SK-N-SH (cell line): Measurements from ENCODE around the gene PCBP3. TPM values are rescaled to one million over a fixed set of nuclear protein-coding genes. Genes with fewer than 3 reads are reported as not detected.

Experiments used
- CTCF ChIA-PET: fragments of 300-600, 350-600 bp; formaldehyde crosslinking; extraction: SDS; loops from one replicate; lab custom pipeline; 2021; lab: Yijun Ruan, JAX
- POLR2A ChIA-PET: fragments of 350-600 bp; sonication (Branson Sonifier 250); formaldehyde crosslinking; extraction: SDS; loops from one replicate; lab custom pipeline; 2020; ENCODE audit warnings: antibody characterized with exemption, inconsistent platforms; lab: Yijun Ruan, JAX
- DNase-seq: peaks from one replicate; pipeline ENCODE4 v3.0.0; 2012
- H2AFZ ChIP-seq: fragments of 200-600 bp; sonication (generic); 2 replicates; pipeline ENCODE4 v1.8.1; 2016; ENCODE audit warnings: antibody characterized with exemption, mild to moderate bottlenecking, low read depth
- H3F3A ChIP-seq: fragments of 200-600 bp; sonication (generic); replicated peaks from 2 replicates; pipeline ENCODE3; 2016; ENCODE audit warnings: antibody characterized with exemption, mild to moderate bottlenecking; ENCODE audit not compliant: insufficient read depth
- H3K27ac ChIP-seq, 2 experiments: fragments of 200-500 bp in 1 of 2; fragments of 200-600 bp in 1 of 2; sonication (Bioruptor generic) in 1 of 2; sonication (generic), shearing (Covaris generic) in 1 of 2; 2 replicates each; pipeline versions ENCODE4 v1.5.1 to v1.6.1; 2014 to 2016; ENCODE audit warnings: low read depth in 2 of 2, inconsistent platforms in 1 of 2, low read length in 1 of 2, mild to moderate bottlenecking in 1 of 2, mixed read lengths in 1 of 2
- H3K27me3 ChIP-seq: fragments of 200-600 bp; sonication (generic), shearing (Covaris generic); 2 replicates; pipeline ENCODE4 v1.6.1; 2016; ENCODE audit warnings: mixed run types; ENCODE audit not compliant: insufficient read depth
- H3K36me3 ChIP-seq, 2 experiments: fragments of 200-500 bp in 1 of 2; fragments of 200-600 bp in 1 of 2; sonication (Bioruptor generic) in 1 of 2; sonication (generic) in 1 of 2; replicated peaks in 1 of 2; 2 replicates each; pipeline versions ENCODE3 to v1.5.1; 2014 to 2016; ENCODE audit warnings: low read length in 1 of 2, mild to moderate bottlenecking in 1 of 2; ENCODE audit not compliant: insufficient read depth in 2 of 2, control insufficient read depth in 1 of 2
- H3K4me1 ChIP-seq, 2 experiments: fragments of 200-500 bp in 1 of 2; fragments of 200-600 bp in 1 of 2; sonication (Bioruptor generic) in 1 of 2; sonication (generic), shearing (Covaris generic) in 1 of 2; 2 replicates each; pipeline versions ENCODE4 v1.5.1 to v1.6.1; 2014 to 2016; ENCODE audit warnings: low read depth in 1 of 2, low read length in 1 of 2, mixed run types in 1 of 2; ENCODE audit not compliant: insufficient read depth in 2 of 2, control insufficient read depth in 1 of 2
- H3K4me2 ChIP-seq: fragments of 200-600 bp; sonication (generic), shearing (Covaris generic); 2 replicates; pipeline ENCODE4 v1.6.1; 2017; ENCODE audit warnings: mixed run types
- H3K4me3 ChIP-seq, 2 experiments: fragments of 200-500 bp in 1 of 2; fragments of 200-600 bp in 1 of 2; sonication (Bioruptor generic) in 1 of 2; sonication (generic), shearing (Covaris generic) in 1 of 2; 2 replicates each; pipeline versions ENCODE4 v1.5.1 to v1.8.1; 2014 to 2016; ENCODE audit warnings: low read depth in 2 of 2, inconsistent platforms in 1 of 2, low read length in 1 of 2, mild to moderate bottlenecking in 1 of 2, mixed read lengths in 1 of 2, moderate library complexity in 1 of 2
- H3K79me2 ChIP-seq: fragments of 200-600 bp; sonication (generic); 2 replicates; pipeline ENCODE4 v1.8.1; 2017; ENCODE audit warnings: mild to moderate bottlenecking; ENCODE audit not compliant: insufficient read depth
- H3K9ac ChIP-seq: fragments of 200-600 bp; sonication (generic); 2 replicates; pipeline ENCODE4 v1.6.1; 2017; ENCODE audit warnings: mixed run types
- H3K9me2 ChIP-seq: fragments of 200-600 bp; sonication (generic); 2 replicates; pipeline ENCODE4 v1.6.1; 2017; ENCODE audit warnings: mixed run types
- H3K9me3 ChIP-seq: fragments of 200-600 bp; sonication (generic); 2 replicates; pipeline ENCODE4 v1.6.1; 2017; ENCODE audit warnings: mixed run types, mild to moderate bottlenecking, moderate library complexity
- H4K20me1 ChIP-seq: fragments of 200-600 bp; sonication (generic); 2 replicates; pipeline ENCODE4 v1.6.1; 2017; ENCODE audit warnings: mild to moderate bottlenecking, mixed run types; ENCODE audit not compliant: insufficient read depth
- EZH2phosphoT487 ChIP-seq: fragments of 200-600 bp; sonication (generic); IDR thresholded peaks from 2 replicates; pipeline ENCODE4 v1.6.1; 2017; ENCODE audit warnings: low read depth, mixed run types, mild to moderate bottlenecking, antibody characterized with exemption, moderate library complexity, borderline replicate concordance
- GATA2 ChIP-seq: sonication (generic); formaldehyde crosslinking; IDR thresholded peaks from 2 replicates; pipeline ENCODE4 v1.5.0; 2020; ENCODE audit warnings: mild to moderate bottlenecking, missing genetic modification reagents
- IRF3 ChIP-seq: fragments of 150-350 bp; IDR thresholded peaks from 2 replicates; pipeline ENCODE4 v1.6.1; 2016; ENCODE audit warnings: mild to moderate bottlenecking, low read depth, low read length
- MXI1 ChIP-seq: IDR thresholded peaks from 2 replicates; pipeline ENCODE4 v1.6.1; 2012; ENCODE audit warnings: mild to moderate bottlenecking, low read depth, low read length, improper control_type of control experiment
- NFIC ChIP-seq: IDR thresholded peaks from 2 replicates; pipeline ENCODE4 v1.4.0; 2012; ENCODE audit warnings: borderline replicate concordance
- POLR2AphosphoS5 ChIP-seq: IDR thresholded peaks from 2 replicates; pipeline ENCODE4 v1.6.1; 2012; ENCODE audit warnings: low read depth, low read length
- RXRA ChIP-seq: IDR thresholded peaks from 2 replicates; pipeline ENCODE4 v1.4.0; 2012; ENCODE audit warnings: low read depth, mild to moderate bottlenecking, borderline replicate concordance
- SIN3A ChIP-seq: IDR thresholded peaks from 2 replicates; pipeline ENCODE4 v1.6.1; 2012; ENCODE audit warnings: low read depth, mild to moderate bottlenecking, low read length, moderate library complexity, borderline replicate concordance
- SMC3 ChIP-seq: IDR thresholded peaks from 2 replicates; pipeline ENCODE4 v1.6.1; 2012; ENCODE audit warnings: low read depth, low read length, improper control_type of control experiment
- TAF1 ChIP-seq: IDR thresholded peaks from 2 replicates; pipeline ENCODE4 v1.6.1; 2012; ENCODE audit warnings: low read depth, mild to moderate bottlenecking, low read length, moderate library complexity, borderline replicate concordance
- USF2 ChIP-seq: fragments of 150-350 bp; IDR thresholded peaks from 2 replicates; pipeline ENCODE4 v1.6.1; 2017; ENCODE audit warnings: antibody characterized with exemption, low read length, low read depth, borderline replicate concordance
- WGBS: methylation state at CpG from one replicate; pipeline ENCODE4 v1.1.6; 2017; ENCODE audit warnings: low lambda C conversion rate; 5-methylcytosine and 5-hydroxymethylcytosine counted together
- polyA plus RNA-seq, 3 experiments: library from polyadenylated mRNA; depleted of rRNA; stranded (reverse); fragments of >200 nt; gene quantifications; 2 replicates each; pipeline ENCODE4 v1.2.3, GENCODE V29; 2012

Gene PCBP3
- polyA plus RNA-seq, 1 of the 3 experiments (the other 2 are of a cell fraction): 9.5 TPM

GRCh38 chr21:45957551-45957950 is 314.0 kb downstream of the PCBP3 start:
- H3K79me2 ChIP-seq: no peaks in the 10 kb centered on the region
- no peak overlapping the region for H2AFZ ChIP-seq
- no peak overlapping the region for H3K4me2 ChIP-seq
- no peaks in the 10 kb centered on the region for H4K20me1 ChIP-seq
- no peak for TF ChIP-seq RXRA
- TF ChIP-seq POLR2AphosphoS5: no peak
- TF ChIP-seq USF2: no peak
- TF ChIP-seq EZH2phosphoT487: no peak
- no peak for TF ChIP-seq SIN3A
- no peak for TF ChIP-seq TAF1
- no peak for TF ChIP-seq MXI1
- TF ChIP-seq NFIC: no peak
- 65% methylated on average over 4 of the region's 4 CpGs for WGBS
- no peaks in the 10 kb centered on the region for H3K27me3 ChIP-seq
- no peaks in the 10 kb centered on the region for H3F3A ChIP-seq
- DNase-seq: no peak
- H3K4me1 ChIP-seq: peaks cover 0 to 6% of the 10 kb centered on the region in 2 experiments; a peak in 1 of 4 replicates
- no peak overlapping the region for H3K4me3 ChIP-seq
- H3K36me3 ChIP-seq: no peaks in the 10 kb centered on the region
- ChIA-PET CTCF (no interaction called here), POLR2A (no interaction called here)
- no peaks in the 10 kb centered on the region for H3K9me3 ChIP-seq
- no peak overlapping the region for H3K9ac ChIP-seq
- no peaks in the 10 kb centered on the region for H3K9me2 ChIP-seq
- H3K27ac ChIP-seq: no peak overlapping the region

GRCh38 chr21:45957981-45958600 is 314.6 kb downstream of the PCBP3 start:
- H3K27me3 ChIP-seq: no peaks in the 10 kb centered on the region
- no peak overlapping the region for H3K27ac ChIP-seq
- H3K9me2 ChIP-seq: no peaks in the 10 kb centered on the region
- no peaks in the 10 kb centered on the region for H4K20me1 ChIP-seq
- ChIA-PET CTCF (interaction anchor here (0.7 to 2.5 kb wide), 3 partner anchors 12 to 121 kb away, joined by 3 to 12 read pairs (median 3); no protein-coding TSS in a partner anchor), POLR2A (no interaction called here)
- H3K79me2 ChIP-seq: no peaks in the 10 kb centered on the region
- H3K36me3 ChIP-seq: no peaks in the 10 kb centered on the region
- H3K4me1 ChIP-seq: peaks cover 0 to 6% of the 10 kb centered on the region in 2 experiments; a peak in 1 of 4 replicates
- no peaks in the 10 kb centered on the region for H3F3A ChIP-seq
- no peak overlapping the region for H3K4me2 ChIP-seq
- DNase-seq: no peak
- 48% methylated on average over 7 of the region's 7 CpGs for WGBS
- H3K4me3 ChIP-seq: no peak overlapping the region
- TF ChIP-seq EZH2phosphoT487: no peak
- TF ChIP-seq IRF3: no peak
- no peak for TF ChIP-seq SMC3
- TF ChIP-seq GATA2 (CRISPR knock-in tag): no peak
- no peak for TF ChIP-seq USF2
- no peak for TF ChIP-seq POLR2AphosphoS5
- TF ChIP-seq, all 33 proteins: peak for 0
- Histone ChIP-seq H3K9ac (no peak overlapping the region), H2AFZ (no peak overlapping the region), H3K9me3 (no peaks in the 10 kb centered on the region)
